Esophagus muscularis mucosa (tissue), 4 donors: ENCODE measurements around the gene IL23R. TPM values are rescaled to one million over a fixed set of nuclear protein-coding genes. Genes with fewer than 3 reads are reported as not detected.
"Not testable (repeated sequence)": the region's sequence is repeated elsewhere in the genome, so short reads cannot be mapped to it uniquely, and the experiment has no call there.

ENCODE experiments used
- DNase-seq: peaks from one replicate; pipeline ENCODE4 v3.0.0-alpha.2; 2017; ENCODE audit errors: extremely low spot score
- H3K27ac ChIP-seq, 4 donors: fragments of 200-600 bp; sonication (generic); replicated peaks in 1 of 4; 1 replicate in 3 of 4; 2 replicates in 1 of 4; pipeline ENCODE4 v1.5.1; 2016 to 2019; ENCODE audit warnings: mild to moderate bottlenecking in 1 of 4
- H3K27me3 ChIP-seq, 4 donors: fragments of 200-600 bp; sonication (generic); one replicate each; pipeline versions ENCODE4 v1.5.1 to v1.6.0; 2016 to 2019
- H3K36me3 ChIP-seq, 4 donors: fragments of 200-600 bp; sonication (generic); one replicate each; pipeline ENCODE4 v1.5.1; 2016 to 2019
- H3K4me1 ChIP-seq, 4 donors: fragments of 200-600 bp; sonication (generic); one replicate each; pipeline ENCODE4 v1.5.1; 2016 to 2019
- H3K4me3 ChIP-seq, 4 donors: fragments of 200-600 bp; sonication (generic); 1 replicate in 2 of 4; 2 replicates in 2 of 4; pipeline ENCODE4 v1.5.1; 2016 to 2019; ENCODE audit warnings: mild to moderate bottlenecking in 4 of 4, moderate library complexity in 1 of 4
- H3K9me3 ChIP-seq, 4 donors: fragments of 200-600 bp; sonication (generic); 1 replicate in 3 of 4; 2 replicates in 1 of 4; pipeline ENCODE4 v1.5.1; 2016 to 2019
- CTCF ChIP-seq, 3 experiments: fragments of 200-600 bp in 2 of 3; fragments of 450-650 bp in 1 of 3; sonication (generic) in 2 of 3; IDR thresholded peaks; one replicate each; pipeline ENCODE4 v1.5.1; 2017 to 2019; ENCODE audit warnings: antibody characterized with exemption in 3 of 3, mild to moderate bottlenecking in 2 of 3, moderate library complexity in 1 of 3
- EP300 ChIP-seq: sonication (generic); formaldehyde crosslinking; IDR thresholded peaks from one replicate; pipeline ENCODE4 v1.6.1; 2017; ENCODE audit warnings: antibody characterized with exemption
- POLR2A ChIP-seq: fragments of 450-650 bp; IDR thresholded peaks from one replicate; pipeline ENCODE4 v1.6.1; 2017; ENCODE audit warnings: antibody characterized with exemption, moderate library complexity, mild to moderate bottlenecking, low read depth
- POLR2AphosphoS5 ChIP-seq, 2 donors: sonication (generic); formaldehyde crosslinking; IDR thresholded peaks; one replicate each; pipeline ENCODE4 v1.6.1; 2017; ENCODE audit warnings: antibody characterized with exemption in 2 of 2
- WGBS: methylation state at CpG from one replicate; pipeline ENCODE4 v1.1.5; 2018; 5-methylcytosine and 5-hydroxymethylcytosine counted together
- intact Hi-C: fragments of 100-400 bp; cut with DNase I; formaldehyde crosslinking; loops from one replicate; pipeline ENCODE4 v1.15.1; 2023
- total RNA-seq, 4 donors: library from RNA; depleted of rRNA; stranded (reverse); fragments of >200 nt; gene quantifications; one replicate each; pipeline versions ENCODE4 v1.1.0 to v1.2.1, GENCODE V29; 2016

IL23R gene
- total RNA-seq, 4 donors from 2014 or later = not detected

GRCh38 chr1:67204298-67204980 is 38.2 kb downstream of the IL23R start:
- no peak overlapping the region for H3K4me3 ChIP-seq
- H3K27me3 ChIP-seq = no peaks in the 10 kb centered on the region
- TF ChIP-seq EP300 = no peak
- no peak for TF ChIP-seq POLR2AphosphoS5 (IDR thresholded peaks at IDR 0.05)
- no peak for TF ChIP-seq CTCF (IDR thresholded peaks at IDR 0.05)
- no peak for TF ChIP-seq POLR2A
- no peaks in the 10 kb centered on the region for H3K9me3 ChIP-seq
- H3K4me1 ChIP-seq = no peaks in the 10 kb centered on the region
- H3K36me3 ChIP-seq = no peaks in the 10 kb centered on the region
- intact Hi-C loops = no loop called here
- DNase-seq = peak; percentile 29
- H3K27ac ChIP-seq = no peak overlapping the region
- 81% methylated on average over 8 of the region's 8 CpGs for WGBS

DNA sequence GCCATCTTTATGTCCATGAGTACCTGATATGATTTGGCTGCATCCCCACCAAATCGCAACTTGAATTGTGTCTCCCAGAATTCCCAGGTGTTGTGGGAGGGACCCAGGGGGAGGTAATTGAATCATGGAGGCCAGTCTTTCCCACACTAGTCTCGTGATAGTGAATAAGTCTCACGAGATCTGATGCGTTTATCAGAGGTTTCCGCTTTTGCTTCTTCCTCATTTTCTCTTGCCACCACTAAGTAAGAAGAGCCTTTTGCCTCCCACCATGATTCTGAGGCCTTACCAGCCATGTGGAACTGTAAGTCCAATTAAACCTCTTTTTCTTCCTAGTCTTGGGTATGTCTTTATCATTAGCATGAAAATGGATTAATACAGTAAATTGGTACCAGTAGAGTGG is 41.1 kb downstream of the IL23R start:
- H3K4me1 ChIP-seq, H3K9me3 ChIP-seq, H3K27ac ChIP-seq, intact Hi-C loops, H3K4me3 ChIP-seq, H3K27me3 ChIP-seq, H3K36me3 ChIP-seq: not testable (repeated sequence)
- peak; percentile 29 for DNase-seq
- 94% methylated on average over 5 of the region's 5 CpGs for WGBS

- intact Hi-C loops = no loop called here
- TF ChIP-seq CTCF (IDR thresholded peaks at IDR 0.05) (no peak), POLR2AphosphoS5 (IDR thresholded peaks at IDR 0.05) (no peak), EP300 (no peak), POLR2A (no peak)
- Histone ChIP-seq H3K4me3 (no peak overlapping the region), H3K27me3 (no peaks in the 10 kb centered on the region), H3K4me1 (no peaks in the 10 kb centered on the region), H3K27ac (no peak overlapping the region), H3K9me3 (no peaks in the 10 kb centered on the region), H3K36me3 (no peaks in the 10 kb centered on the region)
- peak; percentile 47 for DNase-seq
- WGBS = 83% methylated on average over 1 of the region's 2 CpGs
Measured at GRCh38 chr1:67208217-67208616, 42.0 kb downstream of the IL23R start.

DNA sequence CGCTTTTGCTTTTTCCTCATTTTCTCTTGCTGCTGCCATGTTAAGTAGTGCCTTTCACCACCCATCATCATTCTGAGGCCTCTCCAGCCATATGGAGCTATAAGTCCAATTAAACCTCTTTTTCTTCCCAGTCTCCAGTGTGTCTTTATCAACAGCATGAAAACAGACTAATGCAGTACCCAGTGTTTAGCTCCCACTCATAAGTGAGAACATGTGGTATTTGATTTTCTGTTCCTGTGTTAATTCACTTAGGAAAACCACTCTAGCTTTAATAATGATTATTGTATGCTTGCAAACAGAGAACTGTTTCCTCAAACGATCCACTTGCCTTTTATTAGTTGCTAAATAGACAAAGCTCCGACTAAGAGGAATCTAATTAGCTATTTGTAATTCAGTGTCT is 43.3 kb downstream of the IL23R start:
- Histone ChIP-seq H3K4me1 (no peaks in the 10 kb centered on the region), H3K27me3 (no peaks in the 10 kb centered on the region), H3K27ac (no peak overlapping the region), H3K9me3 (no peaks in the 10 kb centered on the region), H3K4me3 (no peak overlapping the region), H3K36me3 (no peaks in the 10 kb centered on the region)
- no peak for TF ChIP-seq CTCF (IDR thresholded peaks at IDR 0.05)
- TF ChIP-seq POLR2A = no peak
- intact Hi-C loops = no loop called here
- no peak for DNase-seq
- WGBS = 83% methylated on average over 3 of the region's 3 CpGs

- Histone ChIP-seq H3K27me3 (no peaks in the 10 kb centered on the region), H3K36me3 (no peaks in the 10 kb centered on the region), H3K4me1 (no peaks in the 10 kb centered on the region), H3K9me3 (no peaks in the 10 kb centered on the region), H3K27ac (no peak overlapping the region), H3K4me3 (no peak overlapping the region)
- TF ChIP-seq POLR2AphosphoS5 (IDR thresholded peaks at IDR 0.05) (no peak), CTCF (IDR thresholded peaks at IDR 0.05) (peak; percentile 23 to 48 (median 35))
- WGBS = 71% methylated on average over 4 of the region's 4 CpGs
- DNase-seq = peak; percentile 42
- intact Hi-C loops = loop anchor here (10.0 kb wide), 1 partner anchor 447 kb away; no protein-coding TSS in a partner anchor
Measured at GRCh38 chr1:67211589-67212563, 45.6 kb downstream of the IL23R start.
